Daoy (cell line): ENCODE results near the gene TKT. TPM values are rescaled to one million over a fixed set of nuclear protein-coding genes. Genes with fewer than 3 reads are reported as not detected.
"Not testable (repeated sequence)": the region's sequence is repeated elsewhere in the genome, so short reads cannot be mapped to it uniquely, and the experiment has no call there.

Source experiments
- DNase-seq: peaks from one replicate; pipeline ENCODE4 v3.0.0-alpha.2; 2015; ENCODE audit warnings: low read depth
- total RNA-seq: library from RNA; depleted of rRNA; stranded (reverse); fragments of >200 nt; shearing (Covaris generic); gene quantifications from 2 replicates; pipeline ENCODE4 v1.2.3, GENCODE V29; 2014; rRNA removed

The TKT gene, protein sequence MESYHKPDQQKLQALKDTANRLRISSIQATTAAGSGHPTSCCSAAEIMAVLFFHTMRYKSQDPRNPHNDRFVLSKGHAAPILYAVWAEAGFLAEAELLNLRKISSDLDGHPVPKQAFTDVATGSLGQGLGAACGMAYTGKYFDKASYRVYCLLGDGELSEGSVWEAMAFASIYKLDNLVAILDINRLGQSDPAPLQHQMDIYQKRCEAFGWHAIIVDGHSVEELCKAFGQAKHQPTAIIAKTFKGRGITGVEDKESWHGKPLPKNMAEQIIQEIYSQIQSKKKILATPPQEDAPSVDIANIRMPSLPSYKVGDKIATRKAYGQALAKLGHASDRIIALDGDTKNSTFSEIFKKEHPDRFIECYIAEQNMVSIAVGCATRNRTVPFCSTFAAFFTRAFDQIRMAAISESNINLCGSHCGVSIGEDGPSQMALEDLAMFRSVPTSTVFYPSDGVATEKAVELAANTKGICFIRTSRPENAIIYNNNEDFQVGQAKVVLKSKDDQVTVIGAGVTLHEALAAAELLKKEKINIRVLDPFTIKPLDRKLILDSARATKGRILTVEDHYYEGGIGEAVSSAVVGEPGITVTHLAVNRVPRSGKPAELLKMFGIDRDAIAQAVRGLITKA
- 197 and 212 TPM in 2 replicates for total RNA-seq

DNA sequence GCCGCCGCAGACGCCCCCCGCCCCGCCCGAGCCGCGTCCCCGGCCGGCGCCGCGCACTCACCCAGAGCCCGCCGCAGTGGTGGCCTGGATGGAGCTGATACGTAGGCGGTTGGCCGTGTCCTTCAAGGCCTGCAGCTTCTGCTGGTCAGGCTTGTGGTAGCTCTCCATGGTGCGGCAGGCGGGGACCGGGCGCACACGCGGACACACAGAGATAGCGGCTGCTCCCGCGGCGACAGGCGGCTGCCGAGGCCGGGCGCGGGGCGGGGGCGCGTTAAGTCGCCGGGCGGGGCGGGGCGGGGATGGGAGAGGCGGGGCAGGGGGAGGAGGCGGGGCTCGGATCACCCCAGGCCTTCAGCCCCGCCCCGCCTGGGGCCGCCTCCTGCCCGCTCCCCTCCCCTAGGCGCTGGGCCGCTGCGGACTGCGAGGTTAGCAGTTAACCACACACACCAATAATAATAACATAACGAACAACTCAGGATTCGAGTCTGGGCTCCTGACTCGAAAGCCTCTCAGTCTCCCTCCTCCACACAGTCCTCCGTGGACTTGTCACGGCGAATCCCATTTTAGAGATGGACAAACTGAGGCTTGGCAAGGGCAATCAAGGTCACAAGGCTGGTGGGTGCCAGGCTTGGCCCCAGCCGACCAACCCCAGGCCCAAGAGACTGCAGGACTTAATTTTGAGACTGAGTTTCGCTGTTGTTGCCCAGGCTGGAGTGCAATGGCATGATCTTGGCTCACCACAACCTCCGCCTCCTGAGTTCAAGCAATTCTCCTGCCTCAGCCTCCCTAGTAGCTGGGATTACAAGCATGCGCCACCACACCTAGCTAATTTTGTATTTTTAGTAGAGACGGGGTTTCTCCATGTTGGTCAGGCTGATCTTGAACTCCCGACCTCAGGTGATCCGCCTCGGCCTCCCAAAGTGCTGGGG, at the start of gene TKT:
Gene TKT (minus strand): TSS at position 248 of the 929 bp plus-strand sequence. CDS start 80 bp downstream, at position 168.
- peak; percentile 85 for DNase-seq

DNA sequence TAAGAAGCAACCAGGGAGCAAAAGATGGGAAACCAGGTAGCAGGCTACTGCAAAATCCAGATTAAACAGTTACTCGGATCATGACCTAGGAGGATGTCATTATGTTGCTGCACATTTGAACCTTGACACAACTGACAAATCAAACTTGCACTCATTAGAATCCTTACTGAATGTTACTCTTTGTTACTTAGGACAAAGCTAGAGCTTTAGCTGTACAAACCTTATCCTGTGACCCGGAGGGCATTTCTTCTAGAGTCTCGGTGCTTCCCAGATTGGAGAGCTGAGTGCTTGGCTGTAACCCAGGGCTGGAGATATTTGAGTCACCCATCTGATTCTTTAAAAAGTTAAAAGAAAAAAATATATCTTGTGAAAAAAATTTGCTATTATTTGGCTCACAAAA, 48.1 kb upstream of the TKT start:
- DNase-seq: no peak

DNA sequence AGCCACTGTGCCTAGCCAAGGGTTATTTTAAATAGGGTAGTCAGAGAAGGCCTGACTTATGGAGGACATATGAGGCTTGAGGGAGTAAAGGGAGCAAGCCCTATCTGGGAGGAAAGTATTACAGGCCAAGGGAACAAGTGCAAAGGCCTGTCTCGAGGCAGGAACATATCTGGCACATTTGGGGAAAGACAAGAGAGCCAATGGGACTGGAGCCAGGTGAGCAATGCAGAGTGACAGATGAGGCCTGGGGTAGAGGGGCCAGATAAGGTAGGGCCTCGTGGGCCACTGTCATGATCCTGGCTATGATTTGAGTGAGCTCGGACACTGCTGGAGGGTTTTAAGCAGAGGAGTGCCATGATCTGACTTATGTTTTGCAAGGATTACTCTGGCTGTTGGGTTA, 47.7 kb upstream of the TKT start:
- DNase-seq: no peak

DNA sequence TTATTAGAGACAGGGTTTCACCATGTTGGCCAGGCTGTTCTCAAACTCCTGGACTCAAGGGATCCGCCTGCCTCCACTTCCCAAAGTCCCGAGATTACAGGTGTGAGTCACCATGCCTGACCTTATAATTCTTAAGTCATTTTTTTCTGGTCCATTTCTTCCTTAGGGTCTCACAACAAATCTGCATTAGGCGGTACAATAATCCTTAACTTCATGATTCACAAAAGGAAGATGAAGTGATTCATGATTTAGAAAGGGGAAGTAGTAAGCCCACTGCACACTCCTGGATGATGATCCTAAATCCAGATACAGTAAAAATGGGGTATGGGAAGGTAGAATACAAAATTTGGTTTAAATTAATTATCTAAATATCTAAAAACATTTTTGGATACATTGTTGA, 45.0 kb upstream of the TKT start:
- DNase-seq: no peak

DNA sequence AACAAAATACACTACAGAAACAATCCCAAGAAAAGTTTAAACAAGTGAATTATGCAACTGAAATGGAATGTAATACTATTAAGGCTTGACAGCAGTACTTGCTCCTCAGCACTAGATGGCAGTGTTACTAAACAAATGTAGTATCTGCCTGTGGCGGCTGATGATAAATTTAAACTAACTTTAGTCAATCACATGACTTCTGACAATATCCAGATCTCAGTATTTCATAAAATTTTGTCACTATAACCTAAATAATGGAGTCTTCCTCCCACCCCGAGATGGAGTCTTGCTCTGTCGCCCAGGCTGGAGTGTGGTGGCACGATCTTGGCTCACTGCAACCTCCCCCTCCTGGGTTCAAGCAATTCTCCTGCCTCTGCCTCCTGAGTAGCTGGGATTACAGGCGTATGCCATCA, 43.8 kb upstream of the TKT start:
- peak; percentile 7 for DNase-seq

DNA sequence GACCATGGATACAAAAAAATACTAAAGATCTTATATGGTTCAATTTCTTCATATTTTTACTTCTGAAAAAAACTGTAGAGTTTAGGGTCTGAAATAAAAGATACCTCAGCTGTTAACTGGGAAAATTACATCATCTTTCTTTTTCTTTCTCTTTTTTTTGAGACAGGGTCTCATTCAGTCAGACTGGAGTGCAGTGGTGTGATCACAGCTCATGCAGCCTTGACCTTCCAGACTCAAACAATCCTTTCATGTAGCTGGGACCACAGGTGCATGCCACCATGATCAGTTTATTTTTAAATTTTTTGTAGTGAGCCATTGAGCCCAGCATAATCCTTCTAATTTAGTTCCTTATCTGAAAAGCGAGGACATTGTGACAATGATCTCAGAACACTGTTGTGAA, 39.6 kb upstream of the TKT start:
- DNase-seq: no peak

DNA sequence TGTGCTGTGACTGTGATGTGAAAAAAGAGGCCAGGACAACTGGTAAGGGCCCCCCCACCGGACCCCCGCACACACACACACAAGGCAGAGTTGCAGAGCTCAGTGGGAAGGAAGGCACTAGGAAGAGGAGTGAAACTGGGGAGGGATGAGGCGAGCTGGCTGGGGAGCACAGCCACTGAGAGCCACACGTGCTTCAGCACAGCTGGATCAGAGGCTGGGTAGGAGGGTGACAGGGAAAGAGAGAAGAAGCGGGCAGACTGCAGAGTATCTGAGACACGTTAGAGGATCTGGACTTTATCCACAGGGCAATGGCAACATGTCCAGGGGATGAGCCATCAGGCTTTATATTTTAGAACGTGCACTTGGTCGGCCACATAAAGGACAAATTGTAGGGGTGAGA, 38.0 kb upstream of the TKT start:
- DNase-seq: no peak

DNA sequence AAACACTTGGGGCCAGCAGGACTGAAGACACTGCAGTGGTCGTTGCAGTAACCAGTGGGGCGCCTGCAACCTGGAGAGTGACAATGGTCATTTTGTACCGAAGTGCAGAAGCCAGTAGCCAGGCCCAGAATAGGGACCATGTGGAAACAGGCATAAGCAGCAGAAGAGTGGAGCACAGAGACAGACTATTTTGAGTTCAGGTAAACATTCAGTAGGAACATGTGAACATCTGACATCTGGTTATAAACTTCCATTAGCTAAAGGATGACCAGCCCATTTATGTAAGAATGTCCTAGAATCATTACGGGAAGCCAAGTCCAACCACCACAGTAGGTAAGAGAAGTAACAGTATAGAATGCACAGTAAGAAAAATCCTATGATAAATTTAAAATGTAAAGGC, 32.4 kb upstream of the TKT start:
- no peak for DNase-seq

DNA sequence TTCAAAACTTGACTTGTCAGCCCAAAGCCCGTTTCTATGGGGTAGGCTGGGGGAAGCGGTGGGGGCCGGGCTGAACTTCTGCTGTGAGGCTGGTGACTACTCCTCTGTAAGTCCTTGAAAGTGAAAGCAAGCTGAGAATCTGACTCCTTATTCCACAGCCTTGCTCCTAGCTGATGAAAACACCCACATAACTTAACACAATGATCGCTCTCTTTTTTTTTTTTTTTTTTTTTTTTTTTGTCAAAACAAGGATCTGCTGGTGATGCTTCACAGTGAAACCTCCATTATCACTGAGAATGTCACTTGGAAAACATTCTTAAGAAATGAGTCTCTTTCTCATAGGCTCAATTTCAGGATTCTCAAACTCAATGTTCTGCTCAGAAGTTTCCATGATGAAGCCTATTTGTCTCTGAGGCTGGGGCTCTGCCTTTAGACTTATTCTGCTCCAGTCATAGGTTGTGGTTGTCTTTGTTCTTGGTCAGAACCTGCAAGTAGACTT, 31.4 kb upstream of the TKT start:
- DNase-seq: no peak

DNA sequence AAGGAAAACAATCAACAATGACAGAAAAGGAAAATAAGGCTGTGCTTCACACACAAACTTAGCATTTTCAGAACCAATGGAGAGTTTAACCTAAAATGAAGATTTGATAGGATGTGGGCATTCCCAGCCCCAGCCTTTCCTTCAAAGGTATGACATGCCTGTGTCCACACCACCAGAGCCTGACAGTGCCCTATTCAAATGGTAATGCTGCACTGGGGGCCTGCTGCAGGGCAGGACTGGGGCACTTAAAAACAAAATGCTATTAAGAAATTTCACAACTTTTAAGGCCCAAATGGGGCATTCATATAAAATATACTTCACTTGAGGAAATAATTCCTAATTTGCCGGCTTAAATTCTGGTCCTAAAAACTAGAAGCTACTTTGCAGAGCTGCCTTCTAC, 30.9 kb upstream of the TKT start:
- no peak for DNase-seq

DNA sequence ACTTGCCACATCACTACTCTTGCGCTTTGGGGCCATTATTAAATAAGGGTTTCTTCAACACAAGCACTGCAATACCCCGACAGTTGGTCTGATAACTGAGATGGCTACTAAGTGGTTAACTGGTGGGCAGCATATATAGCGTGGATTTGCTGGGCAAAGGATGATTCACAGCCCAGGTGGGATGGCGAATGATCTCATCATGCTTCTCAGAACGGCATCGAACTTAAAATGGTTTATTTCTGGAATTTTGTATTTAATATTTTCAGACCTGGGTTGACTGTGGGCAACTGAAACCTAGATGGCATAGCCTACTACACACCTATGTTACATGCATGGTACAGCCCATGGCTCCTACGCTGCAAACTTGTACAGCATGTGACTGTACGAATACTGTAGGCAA, 26.8 kb upstream of the TKT start:
- no peak for DNase-seq

DNA sequence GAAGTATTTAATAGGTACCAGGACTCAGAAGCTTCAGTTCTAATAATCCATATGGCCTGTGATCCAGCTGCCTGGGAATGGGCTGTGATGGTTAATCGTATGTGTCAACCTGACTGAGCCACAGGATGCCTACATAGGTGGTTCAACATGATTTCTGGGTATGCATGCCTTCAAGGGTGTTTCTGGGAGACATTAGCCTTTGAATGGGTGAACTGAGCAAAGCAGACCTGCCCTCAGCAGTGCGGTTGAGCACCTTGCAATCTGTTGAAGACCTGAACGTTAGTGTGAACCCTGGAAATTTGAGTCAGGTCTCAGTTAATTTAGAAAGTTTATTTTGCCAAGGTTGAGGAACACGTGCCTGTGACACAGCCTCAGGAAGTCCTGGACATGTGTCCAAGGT, 22.8 kb upstream of the TKT start:
- no peak for DNase-seq

DNA sequence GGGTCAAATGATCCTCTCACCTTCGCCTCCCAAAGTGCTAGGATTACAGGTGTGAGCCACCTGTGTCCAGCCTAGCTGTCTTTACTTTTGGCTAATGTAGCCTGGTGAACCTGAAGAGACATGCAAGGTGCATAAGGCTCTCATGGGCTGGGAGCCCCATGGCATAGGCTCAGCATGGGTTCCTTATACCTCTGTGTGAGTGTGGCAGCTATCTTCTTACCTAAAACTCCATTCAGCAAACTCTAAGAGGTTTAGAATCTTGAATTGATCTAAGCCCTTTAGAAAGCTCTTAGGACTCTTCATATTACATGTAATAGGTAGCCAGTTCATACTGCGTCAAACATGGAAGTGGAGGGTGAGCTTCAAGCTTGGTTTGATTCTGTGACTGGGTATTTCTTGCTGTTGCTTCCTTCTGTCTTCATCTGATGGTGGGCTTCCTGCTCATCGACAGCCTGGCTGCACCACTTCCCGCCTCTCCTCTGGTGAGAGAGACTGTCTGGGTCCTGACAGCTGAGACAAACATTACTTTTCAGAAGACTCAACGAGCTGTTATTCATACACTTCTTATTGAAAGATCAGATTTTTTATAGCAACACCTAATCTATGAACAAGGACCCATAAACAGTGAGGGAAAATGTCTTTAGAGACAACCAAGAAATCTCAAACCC, 19.2 kb upstream of the TKT start:
- no peak for DNase-seq

DNA sequence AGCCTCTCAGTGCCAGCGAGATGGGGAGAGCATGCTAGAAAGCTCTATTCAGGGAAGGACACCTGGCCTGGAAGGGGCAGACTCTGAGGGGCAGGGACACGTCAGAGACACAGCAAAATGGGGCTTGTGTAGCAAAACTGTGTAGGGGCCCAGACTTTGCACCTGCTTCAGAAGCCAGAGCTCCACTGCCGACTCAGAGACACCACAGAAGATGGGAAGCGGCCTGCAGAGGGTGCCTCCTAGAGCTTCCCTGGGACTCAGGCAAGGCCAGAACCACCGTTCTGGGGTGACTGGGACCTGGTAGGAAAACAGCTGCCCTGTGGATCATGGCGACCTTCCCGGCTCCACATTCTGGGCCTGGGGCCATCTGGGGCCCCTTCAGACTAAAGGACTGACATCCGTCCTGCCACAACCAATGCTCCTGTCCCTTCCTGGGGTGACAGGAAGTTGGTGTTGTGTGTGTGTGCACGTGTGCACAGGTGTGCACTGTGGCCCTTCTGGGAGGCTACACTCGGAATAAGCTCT, 17.4 kb upstream of the TKT start:
- no peak for DNase-seq

DNA sequence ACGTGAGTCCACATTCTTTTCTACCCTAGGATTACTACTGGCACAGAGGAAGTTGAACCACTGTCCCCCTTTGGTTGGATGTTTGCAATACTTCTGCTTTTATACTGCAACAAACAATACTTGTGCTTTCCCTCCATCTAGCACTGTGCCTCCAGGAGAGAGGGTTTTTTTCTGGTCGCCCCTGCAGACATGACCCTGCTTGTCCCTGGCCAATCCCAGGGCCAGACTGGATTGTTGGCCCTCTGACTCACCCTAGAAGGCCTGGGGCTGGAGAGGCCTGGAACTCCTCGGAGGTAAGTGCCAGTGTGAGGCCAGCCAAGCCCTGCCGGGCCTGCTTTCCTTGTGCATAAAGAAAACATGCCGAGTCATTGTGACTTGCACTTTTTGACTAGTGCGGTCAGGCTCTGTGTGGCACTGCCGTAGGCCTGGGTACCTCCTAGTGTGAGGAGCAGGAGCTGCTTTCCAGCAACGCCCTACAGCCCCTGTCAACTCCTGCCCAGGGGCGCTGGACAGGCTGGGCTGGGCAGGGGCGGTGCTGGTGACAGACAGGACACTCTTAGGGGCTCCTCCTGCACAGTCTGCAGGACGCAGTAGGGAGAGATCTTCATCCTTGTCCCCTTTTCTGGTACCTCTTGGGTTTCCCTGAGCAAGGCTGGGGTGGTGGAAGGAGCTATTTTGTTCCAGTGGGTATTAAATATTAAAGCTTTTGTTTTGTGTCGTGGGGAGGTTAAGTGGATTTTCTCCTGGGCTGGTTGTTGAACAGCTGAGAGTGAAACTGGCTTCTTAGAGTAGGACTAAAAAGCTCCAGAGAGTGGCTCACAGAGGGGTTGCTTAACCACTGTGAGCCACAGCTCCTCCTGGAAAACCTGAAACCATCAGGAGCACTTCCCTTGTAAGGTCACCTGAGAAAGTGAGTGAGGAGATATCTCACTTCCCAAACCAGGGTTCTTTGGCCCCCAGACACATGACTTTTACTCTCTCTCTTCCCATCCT, 14.4 kb upstream of the TKT start:
- peak; percentile 97 for DNase-seq

DNA sequence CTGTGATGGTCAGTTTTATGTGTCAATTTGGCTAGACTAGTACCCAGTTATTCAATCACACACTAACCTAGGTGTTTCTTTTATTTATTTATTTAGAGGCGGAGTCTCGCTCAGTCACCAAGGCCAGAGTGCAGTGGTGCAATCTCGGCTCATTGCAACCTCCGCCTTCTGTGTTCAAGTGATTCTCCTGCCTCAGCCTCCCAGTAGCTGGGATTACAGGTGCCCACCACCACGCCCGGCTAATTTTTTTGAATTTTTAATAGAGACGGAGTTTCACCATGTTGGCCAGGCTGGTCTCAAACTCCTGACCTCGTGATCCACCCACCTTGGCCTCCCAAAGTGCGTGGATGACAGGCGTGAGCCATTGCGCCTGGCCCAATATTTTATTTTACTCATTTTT, 13.4 kb upstream of the TKT start:
- DNase-seq: not testable (repeated sequence)

DNA sequence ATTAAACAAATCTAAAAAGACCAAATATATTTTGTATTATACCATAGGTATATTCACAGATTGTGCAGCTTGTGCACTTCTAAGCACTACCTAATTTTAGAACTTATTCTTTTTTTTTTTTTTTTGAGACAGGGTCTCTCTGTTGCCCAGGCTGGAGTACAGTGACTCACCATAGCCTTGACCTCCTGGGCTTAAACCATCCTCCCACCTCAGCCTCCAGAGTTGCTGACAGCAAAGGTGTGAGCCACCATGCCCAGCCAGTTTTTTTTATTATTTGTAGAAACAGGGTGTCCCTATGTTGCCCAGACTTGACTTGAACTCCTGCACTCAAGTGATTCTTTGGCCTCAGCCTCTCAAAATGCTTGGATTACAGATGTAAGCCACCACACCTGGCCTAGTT, 11.9 kb upstream of the TKT start:
- no peak for DNase-seq

DNA sequence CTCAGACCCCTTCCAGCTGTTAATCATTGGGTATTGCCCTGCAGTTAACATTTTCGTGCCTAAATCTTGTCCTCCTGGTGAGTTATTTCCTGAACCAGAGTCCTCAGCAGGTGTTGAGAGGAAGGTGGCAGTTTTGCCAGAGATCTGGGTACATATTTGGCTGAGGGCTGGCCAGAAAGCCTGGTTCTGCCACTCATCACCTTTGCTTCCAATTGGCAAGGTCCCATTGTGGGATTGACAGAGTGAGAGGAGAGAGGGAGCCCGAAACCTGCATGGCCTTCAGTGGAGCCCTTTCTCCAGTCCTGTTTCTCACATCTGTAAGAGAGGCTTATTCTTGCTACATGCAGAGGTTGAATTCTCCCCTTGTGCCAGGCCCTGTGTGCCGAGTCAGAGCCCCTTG, 8.9 kb upstream of the TKT start:
- no peak for DNase-seq

DNA sequence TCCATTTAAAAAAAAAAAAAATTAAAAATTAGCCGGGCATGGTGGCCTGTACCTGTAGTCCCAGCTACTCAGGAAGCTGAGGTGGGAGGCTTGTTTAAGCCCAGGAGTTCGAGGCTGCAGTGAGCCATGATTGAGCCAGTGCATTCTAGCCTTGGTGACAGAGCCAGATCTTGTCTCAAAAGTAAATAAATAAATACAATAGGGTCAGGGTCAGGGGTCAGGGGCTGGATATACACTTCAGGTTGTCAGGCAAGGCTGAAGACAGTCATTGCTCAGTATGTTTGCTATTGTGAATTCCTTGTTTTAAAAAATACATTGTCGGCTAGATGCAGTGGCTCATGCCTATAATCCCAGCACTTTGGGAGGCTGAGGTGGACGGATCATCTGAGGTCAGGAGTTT, 8.1 kb upstream of the TKT start:
- no peak for DNase-seq

DNA sequence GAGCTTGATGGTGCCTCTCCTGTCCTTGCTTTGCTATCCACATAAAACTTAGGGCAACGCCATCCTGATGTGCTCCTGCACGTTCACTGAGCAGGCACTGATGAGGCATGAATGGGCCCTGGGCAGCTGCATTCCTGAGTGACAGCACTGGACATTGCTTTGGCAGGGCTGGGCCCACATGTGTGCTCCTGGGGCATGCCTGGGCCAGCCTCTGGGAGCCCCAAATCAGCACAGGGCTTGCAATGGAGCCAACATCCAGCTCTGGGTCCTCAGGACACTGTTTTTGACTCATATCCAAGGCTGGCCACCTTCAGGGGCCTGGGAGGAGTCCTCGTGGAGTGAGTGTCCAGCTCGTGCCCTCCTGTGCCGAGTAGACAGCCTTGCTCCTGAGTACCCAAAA, 5.9 kb upstream of the TKT start:
- no peak for DNase-seq
